Prostate gland (tissue), 2 donors: ENCODE data around the gene KNL1. TPM values are rescaled to one million over a fixed set of nuclear protein-coding genes. Genes with fewer than 3 reads are reported as not detected.

ENCODE experiments used
- DNase-seq: peaks from one replicate; pipeline ENCODE4 v3.0.0-alpha.2; 2019; ENCODE audit warnings: low spot score
- H3K27ac ChIP-seq, 2 donors: fragments of 200-600 bp; sonication (generic); 2 replicates each; pipeline ENCODE4 v1.5.1; 2017 to 2019
- H3K27me3 ChIP-seq: fragments of 200-600 bp; sonication (generic); replicated peaks from 2 replicates; pipeline ENCODE4 v1.5.1; 2019; ENCODE audit not compliant: insufficient read depth
- H3K36me3 ChIP-seq, 2 donors: fragments of 200-600 bp; sonication (generic); 1 replicate in 1 of 2; 2 replicates in 1 of 2; pipeline versions ENCODE4 v1.5.1 to v1.8.1; 2017 to 2019
- H3K4me1 ChIP-seq: fragments of 200-600 bp; sonication (generic); replicated peaks from 2 replicates; pipeline ENCODE4 v1.5.1; 2019
- H3K4me3 ChIP-seq, 2 donors: fragments of 200-600 bp; sonication (generic); 2 replicates each; pipeline ENCODE4 v1.5.1; 2017 to 2019
- H3K9me3 ChIP-seq: fragments of 200-600 bp; sonication (generic); 2 replicates; pipeline ENCODE4 v1.5.1; 2017
- POLR2A ChIP-seq: fragments of 450-650 bp; IDR thresholded peaks from one replicate; pipeline ENCODE4 v1.6.1; 2016; ENCODE audit warnings: antibody characterized with exemption, mild to moderate bottlenecking
- POLR2AphosphoS5 ChIP-seq: sonication (generic); formaldehyde crosslinking; IDR thresholded peaks from one replicate; pipeline ENCODE4 v1.6.1; 2017; ENCODE audit warnings: antibody characterized with exemption
- WGBS: methylation state at CpG from one replicate; pipeline ENCODE4 v1.1.5; 2018; 5-methylcytosine and 5-hydroxymethylcytosine counted together
- intact Hi-C: fragments of 100-400 bp; cut with DNase I; formaldehyde crosslinking; loops from one replicate; pipeline ENCODE4 v1.14.2; 2022
- total RNA-seq, 2 donors: library from RNA; depleted of rRNA; stranded (reverse); fragments of >200 nt; gene quantifications; one replicate each; pipeline ENCODE4 v1.1.0, GENCODE V29; 2016
- TF ChIP-seq, protein P1 (sequence below), 4 experiments: fragments of 200-600 bp in 2 of 4; fragments of 450-650 bp in 2 of 4; sonication (generic) in 2 of 4; IDR thresholded peaks; 1 replicate in 3 of 4; 2 replicates in 1 of 4; pipeline ENCODE4 v1.5.1; 2016 to 2019; ENCODE audit warnings: antibody characterized with exemption in 4 of 4, mild to moderate bottlenecking in 2 of 4, moderate library complexity in 2 of 4

The KNL1 gene
- total RNA-seq, 2 donors from 2014 or later, result 1.6 to 18.7 TPM

- intact Hi-C loops, result no loop called here
- H3K36me3 ChIP-seq, result no peaks in the 10 kb centered on the region
- H3K27me3 ChIP-seq, result no peaks in the 10 kb centered on the region
- no peak for TF ChIP-seq POLR2AphosphoS5
- TF ChIP-seq POLR2A, result no peak
- TF ChIP-seq, protein P1, sequence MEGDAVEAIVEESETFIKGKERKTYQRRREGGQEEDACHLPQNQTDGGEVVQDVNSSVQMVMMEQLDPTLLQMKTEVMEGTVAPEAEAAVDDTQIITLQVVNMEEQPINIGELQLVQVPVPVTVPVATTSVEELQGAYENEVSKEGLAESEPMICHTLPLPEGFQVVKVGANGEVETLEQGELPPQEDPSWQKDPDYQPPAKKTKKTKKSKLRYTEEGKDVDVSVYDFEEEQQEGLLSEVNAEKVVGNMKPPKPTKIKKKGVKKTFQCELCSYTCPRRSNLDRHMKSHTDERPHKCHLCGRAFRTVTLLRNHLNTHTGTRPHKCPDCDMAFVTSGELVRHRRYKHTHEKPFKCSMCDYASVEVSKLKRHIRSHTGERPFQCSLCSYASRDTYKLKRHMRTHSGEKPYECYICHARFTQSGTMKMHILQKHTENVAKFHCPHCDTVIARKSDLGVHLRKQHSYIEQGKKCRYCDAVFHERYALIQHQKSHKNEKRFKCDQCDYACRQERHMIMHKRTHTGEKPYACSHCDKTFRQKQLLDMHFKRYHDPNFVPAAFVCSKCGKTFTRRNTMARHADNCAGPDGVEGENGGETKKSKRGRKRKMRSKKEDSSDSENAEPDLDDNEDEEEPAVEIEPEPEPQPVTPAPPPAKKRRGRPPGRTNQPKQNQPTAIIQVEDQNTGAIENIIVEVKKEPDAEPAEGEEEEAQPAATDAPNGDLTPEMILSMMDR (IDR thresholded peaks at IDR 0.05), result no peak
- no peak overlapping the region for H3K27ac ChIP-seq
- no peak for DNase-seq
- no peak overlapping the region for H3K4me3 ChIP-seq
- H3K4me1 ChIP-seq, result peaks cover 3% of the 10 kb centered on the region
- H3K9me3 ChIP-seq, result no peaks in the 10 kb centered on the region
These were observed 30.6 kb upstream of the KNL1 start for GRCh38 chr15:40563426-40563825.

DNA sequence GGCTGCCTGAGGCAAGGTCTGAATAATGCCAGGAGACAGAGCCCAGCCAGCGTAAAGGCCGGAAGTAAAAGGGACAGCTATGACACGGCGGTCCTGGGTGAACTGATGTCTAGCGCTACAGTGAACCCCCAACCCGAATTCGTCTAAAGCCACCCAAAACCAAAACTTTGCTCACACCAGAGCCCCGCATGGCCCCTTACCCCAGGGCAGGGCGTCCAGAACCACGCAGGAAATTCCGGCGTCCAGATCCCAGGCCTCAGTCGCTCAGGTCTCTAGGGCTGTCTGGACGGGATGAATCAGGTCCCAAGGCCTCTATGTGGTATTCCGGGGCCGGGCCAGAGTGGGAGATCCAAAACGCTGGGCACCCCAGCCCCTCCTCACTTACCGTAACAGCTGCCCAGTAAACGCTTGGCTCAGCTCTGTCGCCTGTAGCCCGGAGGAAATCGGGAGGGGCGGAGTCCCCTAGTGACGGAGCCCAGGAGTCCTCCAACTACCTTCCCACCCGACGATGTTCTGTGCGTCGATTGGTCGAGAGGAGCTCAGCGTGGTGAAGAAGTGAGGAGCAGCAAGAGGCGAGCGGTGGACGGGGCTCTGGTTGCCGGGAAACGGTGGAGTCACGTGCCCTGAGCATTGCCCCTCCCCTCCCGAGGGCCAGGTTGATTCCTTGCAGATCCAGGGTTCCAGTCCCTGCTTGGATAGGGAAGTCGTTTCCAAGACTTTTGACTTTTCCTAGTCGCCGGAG, 29.3 kb upstream of the KNL1 start, which contains the start of gene CCDC32:
Gene CCDC32 (minus strand): TSS at position 452 of the 742 bp plus-strand sequence. CDS start 2,027 bp downstream, outside the sequence.
- Histone ChIP-seq H3K4me3 (peak within 1 kb of the TSS; percentile 66 to 91), H3K4me1 (peaks cover 7% of the 10 kb centered on the region), H3K27me3 (no peaks in the 10 kb centered on the region), H3K9me3 (no peaks in the 10 kb centered on the region), H3K27ac (peak within 1 kb of the TSS; percentile 88 to 96), H3K36me3 (no peaks in the 10 kb centered on the region)
- WGBS, result under 1% methylated on average over 40 of the region's 40 CpGs
- intact Hi-C loops, result loop anchor here (5.0 kb wide), 1 partner anchor 122 kb away; the partner anchor contains the start of gene BAHD1
- peak; percentile 99 for DNase-seq
- TF ChIP-seq POLR2A, result peak; percentile 91
- peak; percentile 98 for TF ChIP-seq POLR2AphosphoS5
- TF ChIP-seq, protein P1 (IDR thresholded peaks at IDR 0.05), result peak in 1 of 4 experiments; percentile 15

- Histone ChIP-seq H3K9me3 (no peaks in the 10 kb centered on the region), H3K4me3 (peak overlapping the region; percentile 66 to 91), H3K4me1 (peaks cover 13% of the 10 kb centered on the region), H3K27ac (peak overlapping the region; percentile 88 to 96), H3K36me3 (no peaks in the 10 kb centered on the region), H3K27me3 (no peaks in the 10 kb centered on the region)
- 43% methylated on average over 19 of the region's 20 CpGs for WGBS
- intact Hi-C loops, result loop anchor here (5.0 kb wide), 1 partner anchor 123 kb away; the partner anchor contains the start of gene BAHD1
- DNase-seq, result no peak
- TF ChIP-seq, protein P1 (IDR thresholded peaks at IDR 0.05), result no peak
- TF ChIP-seq POLR2A, result no peak
- TF ChIP-seq POLR2AphosphoS5, result no peak
These were observed 28.5 kb upstream of the KNL1 start for GRCh38 chr15:40565333-40566238.

DNA sequence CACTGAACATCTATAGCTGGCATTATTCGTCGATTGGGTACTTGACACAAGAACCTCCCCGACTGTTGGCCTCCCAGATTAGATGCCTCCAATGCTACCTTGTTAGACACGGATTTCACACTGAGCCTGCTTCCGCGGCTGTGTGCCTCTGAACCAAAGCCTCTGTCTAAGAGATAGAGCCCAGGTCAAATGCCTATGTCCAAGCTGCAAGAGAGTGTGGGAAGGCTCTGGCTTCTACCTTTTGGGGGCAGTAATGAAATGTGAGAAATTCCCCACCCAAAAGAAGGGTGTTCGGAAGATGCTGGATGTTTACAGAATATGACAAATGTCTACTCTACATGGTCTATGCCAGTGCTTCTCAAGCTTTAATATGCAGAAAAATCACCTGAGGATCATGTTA, 26.9 kb upstream of the KNL1 start:
- Histone ChIP-seq H3K36me3 (no peaks in the 10 kb centered on the region), H3K4me3 (no peak overlapping the region), H3K9me3 (no peaks in the 10 kb centered on the region), H3K27ac (no peak overlapping the region), H3K27me3 (no peaks in the 10 kb centered on the region), H3K4me1 (peaks cover 13% of the 10 kb centered on the region)
- no peak for DNase-seq
- intact Hi-C loops, result loop anchor here (5.0 kb wide), 1 partner anchor 125 kb away; the partner anchor contains the start of gene BAHD1
- WGBS, result 42% methylated on average over 7 of the region's 7 CpGs
- no peak for TF ChIP-seq POLR2AphosphoS5
